Measurements from ENCODE around the gene TMEM201.

Gene TMEM201

GRCh38 chr1:9606458-9606857 is 17.7 kb downstream of the TMEM201 start:
- Histone ChIP-seq H3K27ac (no peak overlapping the region), H3K9ac (ENCODE audit: insufficient read length) (no peak overlapping the region), H3K4me3 (no peak overlapping the region), H3K9me3 (ENCODE audit: low read depth, low read length) (no peaks in the 10 kb centered on the region), H3K36me3 (ENCODE audit: insufficient read depth, low read length) (peaks cover 19% of the 10 kb centered on the region; the same call in 1 of the 2 replicates)
- TF ChIP-seq FOXP2 (optimal IDR thresholded peaks at IDR 0.05; ENCODE audit: control extremely low read depth, extremely low read length, insufficient read depth) (no peak), EZH2 (IDR thresholded peaks at IDR 0.05) (no peak), POLR2AphosphoS5 (IDR thresholded peaks at IDR 0.05; ENCODE audit: borderline replicate concordance, low read depth, low read length) (no peak)
- DNase-seq (ENCODE audit: low read depth, low spot score), result no peak

GRCh38 chr1:9606948-9607347 is 18.2 kb downstream of the TMEM201 start:
- no peak for DNase-seq (ENCODE audit: low read depth, low spot score)
- Histone ChIP-seq H3K9me3 (ENCODE audit: low read depth, low read length) (no peaks in the 10 kb centered on the region), H3K27ac (no peak overlapping the region), H3K4me3 (no peak overlapping the region), H3K9ac (ENCODE audit: insufficient read length) (no peak overlapping the region), H3K36me3 (ENCODE audit: insufficient read depth, low read length) (peaks cover 15% of the 10 kb centered on the region; the same call in 1 of the 2 replicates)
- TF ChIP-seq EZH2 (IDR thresholded peaks at IDR 0.05), result no peak
- no peak for TF ChIP-seq POLR2AphosphoS5 (IDR thresholded peaks at IDR 0.05; ENCODE audit: borderline replicate concordance, low read depth, low read length)
- TF ChIP-seq FOXP2 (optimal IDR thresholded peaks at IDR 0.05; ENCODE audit: control extremely low read depth, extremely low read length, insufficient read depth), result no peak

GRCh38 chr1:9607352-9607751 is 18.6 kb downstream of the TMEM201 start:
- H3K9ac ChIP-seq (ENCODE audit: insufficient read length), result no peak overlapping the region
- no peak overlapping the region for H3K4me3 ChIP-seq
- no peak overlapping the region for H3K27ac ChIP-seq
- peaks cover 11% of the 10 kb centered on the region; the same call in 1 of the 2 replicates for H3K36me3 ChIP-seq (ENCODE audit: insufficient read depth, low read length)
- H3K9me3 ChIP-seq (ENCODE audit: low read depth, low read length), result no peaks in the 10 kb centered on the region
- DNase-seq (ENCODE audit: low read depth, low spot score), result no peak
- no peak for TF ChIP-seq POLR2AphosphoS5 (IDR thresholded peaks at IDR 0.05; ENCODE audit: borderline replicate concordance, low read depth, low read length)
- no peak for TF ChIP-seq FOXP2 (optimal IDR thresholded peaks at IDR 0.05; ENCODE audit: control extremely low read depth, extremely low read length, insufficient read depth)
- TF ChIP-seq EZH2 (IDR thresholded peaks at IDR 0.05), result no peak

- Histone ChIP-seq H3K4me3 (no peak overlapping the region), H3K27ac (no peak overlapping the region), H3K9me3 (ENCODE audit: low read depth, low read length) (no peaks in the 10 kb centered on the region), H3K9ac (ENCODE audit: insufficient read length) (no peak overlapping the region), H3K36me3 (ENCODE audit: insufficient read depth, low read length) (peaks cover 10% of the 10 kb centered on the region)
- no peak for DNase-seq (ENCODE audit: low read depth, low spot score)
- TF ChIP-seq FOXP2 (optimal IDR thresholded peaks at IDR 0.05; ENCODE audit: control extremely low read depth, extremely low read length, insufficient read depth) (no peak), POLR2AphosphoS5 (IDR thresholded peaks at IDR 0.05; ENCODE audit: borderline replicate concordance, low read depth, low read length) (no peak), EZH2 (IDR thresholded peaks at IDR 0.05) (no peak)
Observed at GRCh38 chr1:9609998-9610397, 21.3 kb downstream of the TMEM201 start.

GRCh38 chr1:9610548-9610947 is 21.8 kb downstream of the TMEM201 start:
- H3K36me3 ChIP-seq (ENCODE audit: insufficient read depth, low read length), result peaks cover 10% of the 10 kb centered on the region
- no peaks in the 10 kb centered on the region for H3K9me3 ChIP-seq (ENCODE audit: low read depth, low read length)
- no peak overlapping the region for H3K9ac ChIP-seq (ENCODE audit: insufficient read length)
- no peak overlapping the region for H3K27ac ChIP-seq
- no peak for DNase-seq (ENCODE audit: low read depth, low spot score)
- no peak overlapping the region for H3K4me3 ChIP-seq
- TF ChIP-seq POLR2AphosphoS5 (IDR thresholded peaks at IDR 0.05; ENCODE audit: borderline replicate concordance, low read depth, low read length) (no peak), FOXP2 (optimal IDR thresholded peaks at IDR 0.05; ENCODE audit: control extremely low read depth, extremely low read length, insufficient read depth) (no peak), EZH2 (IDR thresholded peaks at IDR 0.05) (no peak)

- H3K9ac ChIP-seq (ENCODE audit: insufficient read length), result no peak overlapping the region
- DNase-seq (ENCODE audit: low read depth, low spot score), result no peak
- no peak overlapping the region for H3K27ac ChIP-seq
- H3K4me3 ChIP-seq, result no peak overlapping the region
- peaks cover 10% of the 10 kb centered on the region for H3K36me3 ChIP-seq (ENCODE audit: insufficient read depth, low read length)
- no peaks in the 10 kb centered on the region for H3K9me3 ChIP-seq (ENCODE audit: low read depth, low read length)
- TF ChIP-seq POLR2AphosphoS5 (IDR thresholded peaks at IDR 0.05; ENCODE audit: borderline replicate concordance, low read depth, low read length), result no peak
- no peak for TF ChIP-seq FOXP2 (optimal IDR thresholded peaks at IDR 0.05; ENCODE audit: control extremely low read depth, extremely low read length, insufficient read depth)
- no peak for TF ChIP-seq EZH2 (IDR thresholded peaks at IDR 0.05)
Observed at GRCh38 chr1:9611716-9612115, 23.0 kb downstream of the TMEM201 start.

- Histone ChIP-seq H3K9ac (ENCODE audit: insufficient read length) (no peak overlapping the region), H3K36me3 (ENCODE audit: insufficient read depth, low read length) (peaks cover 10% of the 10 kb centered on the region), H3K27ac (no peak overlapping the region), H3K4me3 (no peak overlapping the region), H3K9me3 (ENCODE audit: low read depth, low read length) (no peaks in the 10 kb centered on the region)
- no peak for DNase-seq (ENCODE audit: low read depth, low spot score)
- no peak for TF ChIP-seq FOXP2 (optimal IDR thresholded peaks at IDR 0.05; ENCODE audit: control extremely low read depth, extremely low read length, insufficient read depth)
- TF ChIP-seq EZH2 (IDR thresholded peaks at IDR 0.05), result no peak
- TF ChIP-seq POLR2AphosphoS5 (IDR thresholded peaks at IDR 0.05; ENCODE audit: borderline replicate concordance, low read depth, low read length), result no peak
Observed at GRCh38 chr1:9612162-9612845, 23.6 kb downstream of the TMEM201 start.

GRCh38 chr1:9612871-9613624 is 24.3 kb downstream of the TMEM201 start:
- Histone ChIP-seq H3K36me3 (ENCODE audit: insufficient read depth, low read length) (peaks cover 10% of the 10 kb centered on the region), H3K27ac (no peak overlapping the region), H3K4me3 (no peak overlapping the region), H3K9me3 (ENCODE audit: low read depth, low read length) (no peaks in the 10 kb centered on the region), H3K9ac (ENCODE audit: insufficient read length) (no peak overlapping the region)
- DNase-seq (ENCODE audit: low read depth, low spot score), result no peak
- TF ChIP-seq POLR2AphosphoS5 (IDR thresholded peaks at IDR 0.05; ENCODE audit: borderline replicate concordance, low read depth, low read length) (no peak), FOXP2 (optimal IDR thresholded peaks at IDR 0.05; ENCODE audit: control extremely low read depth, extremely low read length, insufficient read depth) (no peak), EZH2 (IDR thresholded peaks at IDR 0.05) (no peak)

Data from SK-N-MC (cell line).